GM19351 (cell line): ENCODE results near the gene GORAB.

Source experiments
- ATAC-seq: cut with Tn5 transposase; IDR thresholded peaks from one replicate; pipeline ENCODE4 v1.9.1; 2021; ENCODE audit warnings: mild to moderate bottlenecking, moderate library complexity; ENCODE audit not compliant: unreplicated experiment

GORAB gene

DNA sequence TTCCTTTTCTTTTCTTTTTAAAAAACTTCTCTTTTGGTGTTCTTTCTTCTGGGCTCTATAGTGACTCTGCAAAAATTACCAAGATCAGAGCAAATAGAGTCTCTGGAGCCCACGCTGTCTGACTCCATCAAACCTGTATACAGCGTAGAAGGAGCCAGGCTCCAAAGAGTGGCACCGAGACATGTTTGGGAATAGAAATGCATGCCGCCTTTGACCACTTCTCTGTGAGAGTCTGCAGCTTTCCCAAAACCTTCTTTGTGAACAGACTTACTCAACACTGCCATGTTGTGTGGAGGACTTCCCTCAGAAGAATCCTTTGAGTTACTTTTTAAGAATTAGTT, 55.3 kb downstream of the GORAB start:
- ATAC-seq, result no peak

DNA sequence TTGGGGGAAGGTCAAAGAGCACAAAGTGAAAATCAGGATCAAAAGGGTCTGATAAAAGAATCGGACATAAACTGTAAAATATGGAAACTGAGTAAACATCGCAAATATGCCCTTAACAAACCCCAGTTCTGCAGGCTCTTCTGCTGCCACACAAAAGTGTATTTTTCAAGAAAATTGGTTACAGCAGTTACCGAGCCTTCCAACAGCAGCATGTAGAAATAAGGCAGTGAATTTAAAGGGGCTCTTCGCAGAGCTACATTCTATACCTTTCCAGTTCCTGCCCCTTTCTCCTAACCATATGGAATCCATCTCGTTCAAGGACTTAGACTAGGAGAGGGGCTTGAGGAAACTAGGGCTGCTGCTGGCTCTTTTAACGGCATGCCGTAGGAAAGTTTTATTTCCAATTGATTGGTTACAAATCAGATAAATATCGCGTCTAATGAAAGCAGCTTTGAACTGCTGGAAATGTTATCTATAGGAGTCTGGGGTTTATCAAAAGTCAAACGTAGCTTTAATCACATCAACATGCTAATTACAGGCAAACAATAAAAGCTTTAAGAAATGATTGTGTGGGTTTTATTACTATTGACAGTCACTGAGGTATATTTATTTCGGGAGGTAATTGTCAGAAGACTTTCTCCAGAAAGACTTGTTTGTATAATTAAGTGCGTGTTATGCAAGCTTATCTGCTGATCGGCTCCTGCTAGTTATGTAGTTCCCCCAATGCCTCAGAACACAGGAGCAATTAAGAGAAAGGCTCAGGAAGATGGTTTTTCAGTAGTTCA, 59.1 kb downstream of the GORAB start:
- ATAC-seq, result no peak

DNA sequence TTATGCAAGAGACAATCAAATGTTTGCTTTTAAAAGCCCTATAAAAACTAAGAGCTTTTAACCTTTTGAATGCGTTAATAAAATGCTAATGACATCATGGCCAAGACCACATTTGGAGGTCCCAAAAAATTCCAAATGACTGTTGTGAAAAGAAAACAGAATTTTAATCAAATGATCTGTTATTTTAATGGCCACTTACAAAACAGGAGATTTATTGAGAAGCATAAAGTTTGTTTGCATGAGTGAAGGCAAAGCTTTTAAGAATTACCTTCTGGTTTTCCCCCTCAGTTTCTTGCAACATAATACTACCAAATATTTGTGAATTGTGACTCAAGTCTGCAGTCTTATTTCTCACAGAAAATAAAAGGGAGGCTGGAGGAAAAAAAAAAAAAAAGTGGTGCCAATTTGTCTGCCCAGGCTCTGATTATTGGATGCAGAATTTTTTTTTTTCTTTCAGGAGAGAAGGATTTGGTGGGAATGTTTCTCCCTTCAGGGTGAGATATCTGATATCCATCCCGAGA, 60.7 kb downstream of the GORAB start:
- no peak for ATAC-seq

DNA sequence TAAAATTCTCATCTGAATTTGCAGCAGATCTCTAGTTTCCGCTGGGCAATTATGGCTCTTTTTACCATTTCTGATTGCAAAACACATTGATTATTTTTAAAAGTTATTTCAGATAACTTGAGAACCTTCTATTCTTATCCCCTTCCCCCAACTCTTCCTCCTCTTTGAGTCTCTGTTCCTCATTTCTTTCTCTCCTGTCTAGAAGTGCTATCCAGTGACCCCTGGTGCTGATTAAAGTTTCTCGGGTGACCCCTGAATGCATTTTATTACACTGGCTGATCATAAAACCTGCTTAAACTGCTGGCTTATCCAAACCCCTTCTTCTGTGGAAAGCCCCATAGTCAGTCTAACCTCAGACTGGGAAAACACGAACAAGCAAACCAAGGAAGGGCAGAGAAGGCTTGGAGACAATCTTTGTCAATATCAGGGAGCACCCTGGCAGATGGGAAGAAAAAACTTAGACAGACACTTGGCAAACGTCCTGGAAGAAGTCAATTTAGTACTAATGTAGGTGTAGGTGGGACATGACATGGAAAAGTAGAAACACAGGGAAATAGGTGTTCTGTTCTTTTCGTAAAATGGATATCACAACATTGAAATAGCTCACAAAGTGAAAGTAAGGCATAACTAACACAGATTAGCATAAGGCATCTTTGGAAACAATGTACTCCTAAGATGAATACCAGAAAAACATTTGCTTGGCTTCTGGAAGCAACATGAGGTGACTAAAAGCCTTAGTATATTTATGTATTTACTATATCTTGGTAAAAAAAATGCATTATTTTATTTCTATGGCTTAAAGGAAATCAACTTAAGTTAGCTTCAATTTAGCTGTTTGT, 61.4 kb downstream of the GORAB start:
- no peak for ATAC-seq

DNA sequence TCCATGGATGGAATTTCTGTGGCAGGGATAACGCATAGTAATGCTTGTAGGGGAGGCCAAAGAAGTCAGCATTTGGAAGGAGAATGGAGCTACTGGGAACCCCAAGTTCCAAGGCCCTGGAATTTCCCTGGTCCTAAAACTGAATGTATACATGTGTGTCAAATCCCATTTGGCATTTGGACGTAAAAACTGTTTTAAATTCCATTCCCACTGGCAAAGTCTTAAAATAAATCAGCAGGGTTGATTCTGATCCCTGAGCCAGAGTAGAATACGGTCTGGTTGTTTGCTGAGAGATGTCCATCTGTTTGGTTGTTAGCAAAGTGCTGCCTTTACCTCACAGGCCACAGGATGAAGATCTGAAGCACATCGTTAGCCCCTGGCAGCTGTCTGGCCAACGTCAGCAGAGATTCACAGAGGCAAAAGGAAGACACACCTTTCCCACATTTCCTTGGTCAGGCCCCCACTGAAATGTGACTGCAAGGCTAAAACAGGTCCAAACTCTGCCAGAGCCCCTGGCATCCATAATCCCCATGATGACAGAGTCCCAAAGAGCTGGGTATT, 62.2 kb downstream of the GORAB start:
- ATAC-seq, result no peak

DNA sequence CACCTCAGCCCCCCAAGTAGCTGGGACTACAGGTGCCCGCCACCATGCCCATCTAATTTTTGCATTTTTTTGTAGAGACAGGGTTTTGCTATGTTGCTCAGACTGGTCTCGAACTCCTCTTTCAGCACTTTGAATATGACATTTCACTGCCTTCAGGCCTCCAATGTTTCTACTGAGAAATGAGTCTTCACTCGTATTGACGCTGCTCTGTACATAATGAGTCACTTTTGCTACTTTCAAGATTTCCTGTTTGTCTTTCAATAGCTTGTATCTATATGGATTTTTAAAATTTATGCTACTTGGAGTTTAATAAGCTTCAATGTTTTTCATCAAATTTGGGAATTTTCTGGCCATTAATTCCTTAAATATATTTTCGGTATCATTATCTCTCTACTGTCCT, 64.7 kb downstream of the GORAB start:
- ATAC-seq, result no peak

DNA sequence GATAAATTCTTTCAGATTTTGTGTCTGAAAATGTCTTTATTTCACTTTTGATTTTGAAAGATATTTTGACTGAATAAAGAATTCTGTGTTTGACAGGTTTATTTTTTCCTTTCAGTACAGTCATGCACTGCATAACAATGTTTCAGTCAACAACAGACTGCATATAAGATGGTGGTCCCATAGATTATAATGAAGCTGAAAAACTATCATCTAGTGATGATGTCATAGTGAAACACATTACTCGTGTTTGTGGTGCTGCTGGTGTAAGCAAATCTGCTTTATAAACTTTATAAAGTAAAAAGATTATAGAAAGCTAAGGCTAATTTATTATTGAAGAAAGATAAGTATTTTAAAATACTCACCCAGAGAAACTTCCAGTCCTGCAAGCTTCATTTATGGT, 66.7 kb downstream of the GORAB start:
- no peak for ATAC-seq

DNA sequence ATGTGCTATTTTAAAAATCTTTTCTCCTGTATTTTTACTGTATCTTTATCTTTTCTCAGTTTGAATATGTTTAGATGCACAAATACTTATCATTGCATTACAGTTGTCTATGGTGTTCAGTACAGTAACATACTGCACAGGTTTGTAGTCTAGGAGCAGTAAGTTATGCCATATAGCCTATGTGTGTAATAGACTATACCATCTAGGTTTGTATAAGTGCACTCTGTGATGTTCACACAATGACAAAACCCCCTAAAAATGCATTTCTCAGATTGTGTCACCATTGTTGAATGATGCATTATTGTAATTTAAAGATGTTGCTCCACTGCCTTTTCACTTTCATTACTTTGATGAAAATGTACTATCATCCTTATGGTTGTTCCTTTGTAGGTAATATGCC, 67.1 kb downstream of the GORAB start:
- ATAC-seq, result no peak

DNA sequence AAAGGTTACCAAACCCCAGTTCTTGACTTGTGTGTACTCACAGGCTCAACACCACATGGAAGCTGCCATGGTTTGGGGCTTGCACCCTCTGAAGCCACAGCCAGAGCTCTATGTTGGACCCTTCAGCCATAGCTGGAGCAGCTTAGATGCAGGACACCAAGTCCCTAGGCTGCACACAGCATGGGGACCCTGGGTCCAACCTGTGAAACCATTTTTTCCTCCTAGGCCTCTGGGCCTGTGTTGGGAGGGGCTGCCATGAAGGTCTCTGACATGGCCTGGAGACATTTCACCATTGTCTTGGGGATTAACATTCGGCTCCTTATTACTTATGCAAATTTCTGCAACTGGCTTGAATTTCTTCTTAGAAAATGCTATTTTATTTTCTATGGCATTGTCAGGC, 69.9 kb downstream of the GORAB start:
- no peak for ATAC-seq
